Amniotic stem cell (primary cell): Measurements from ENCODE around the gene MAP3K6.

Experiments
- DNase-seq: peaks from one replicate; lab custom pipeline; 2025; lab: John Stamatoyannopoulos, UW

The MAP3K6 gene

GRCh38 chr1:27335506-27336422, 31.0 kb downstream of the MAP3K6 start:
- no peak for DNase-seq

- DNase-seq, result no peak
These were observed 33.0 kb downstream of the MAP3K6 start for GRCh38 chr1:27333717-27334279.

- no peak for DNase-seq
These were observed 34.1 kb downstream of the MAP3K6 start for GRCh38 chr1:27332536-27333281.

DNA sequence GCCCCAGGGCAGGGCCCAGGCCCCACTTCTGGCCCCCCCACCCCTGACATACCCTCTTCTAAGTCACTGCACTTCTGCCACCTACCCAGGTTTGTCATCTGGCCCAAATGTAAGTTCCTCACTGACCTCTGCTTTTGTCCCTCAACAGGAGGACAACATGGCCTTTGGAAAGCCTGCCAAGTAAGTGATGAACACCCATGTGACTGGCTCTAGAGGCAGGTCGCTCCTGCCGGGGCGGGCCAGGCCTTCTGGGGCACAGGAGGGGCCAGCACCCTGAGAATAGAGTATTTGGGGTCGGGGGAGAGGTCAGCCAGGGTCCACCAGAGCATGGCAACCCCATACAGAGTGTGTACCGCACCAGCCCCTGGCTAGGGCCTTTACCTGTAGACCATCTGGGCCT, 34.8 kb downstream of the MAP3K6 start:
- DNase-seq, result no peak

DNA sequence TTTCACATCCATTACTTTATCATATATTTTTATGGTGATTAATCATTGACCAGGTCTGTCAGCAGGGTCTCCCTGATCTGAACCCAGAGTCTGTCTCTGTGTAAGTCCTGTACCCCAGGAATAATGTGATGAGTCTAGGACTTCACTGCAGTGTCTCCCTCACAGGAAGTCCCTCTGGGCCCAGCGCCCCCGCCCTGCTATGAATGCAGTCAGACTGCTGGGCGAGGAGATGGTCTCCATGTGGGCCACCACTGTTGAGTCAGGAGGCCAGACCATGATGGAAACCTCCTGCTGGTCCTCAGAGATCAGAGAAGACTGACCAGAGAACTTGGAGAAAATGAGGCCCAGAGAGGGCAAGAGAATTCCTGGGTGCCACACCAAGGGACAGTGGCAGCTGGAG, 35.3 kb downstream of the MAP3K6 start:
- no peak for DNase-seq

- no peak for DNase-seq
These were observed 36.0 kb downstream of the MAP3K6 start for GRCh38 chr1:27330786-27331185.

GRCh38 chr1:27327964-27328363, 38.8 kb downstream of the MAP3K6 start:
- no peak for DNase-seq

DNA sequence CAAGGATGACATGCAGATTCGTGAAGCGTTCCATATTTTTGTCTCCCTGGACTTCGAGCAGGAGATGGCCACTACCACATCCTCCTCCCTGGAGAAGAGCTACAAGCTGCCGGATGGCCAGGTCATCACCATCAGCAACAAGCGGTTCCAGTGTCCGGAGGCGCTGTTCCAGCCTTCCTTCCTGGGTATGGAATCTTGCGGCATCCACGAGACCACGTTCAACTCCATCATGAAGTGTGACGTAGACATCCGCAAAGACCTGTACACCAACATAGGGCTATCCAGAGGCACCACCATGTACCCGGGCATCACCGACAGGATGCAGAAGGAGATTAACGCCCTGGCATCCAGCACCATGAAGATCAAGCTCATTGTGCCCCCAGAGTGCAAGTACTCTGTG, 41.5 kb downstream of the MAP3K6 start:
- no peak for DNase-seq

GRCh38 chr1:27322569-27323240, 44.1 kb downstream of the MAP3K6 start:
- DNase-seq, result no peak

GRCh38 chr1:27321813-27322568, 44.8 kb downstream of the MAP3K6 start, which contains the start of gene TMEM222:
TSS of gene TMEM222 (plus strand) at chr1:27322163. CDS start at chr1:27322198, 35 bp downstream.
- peak; percentile 94 for DNase-seq

DNA sequence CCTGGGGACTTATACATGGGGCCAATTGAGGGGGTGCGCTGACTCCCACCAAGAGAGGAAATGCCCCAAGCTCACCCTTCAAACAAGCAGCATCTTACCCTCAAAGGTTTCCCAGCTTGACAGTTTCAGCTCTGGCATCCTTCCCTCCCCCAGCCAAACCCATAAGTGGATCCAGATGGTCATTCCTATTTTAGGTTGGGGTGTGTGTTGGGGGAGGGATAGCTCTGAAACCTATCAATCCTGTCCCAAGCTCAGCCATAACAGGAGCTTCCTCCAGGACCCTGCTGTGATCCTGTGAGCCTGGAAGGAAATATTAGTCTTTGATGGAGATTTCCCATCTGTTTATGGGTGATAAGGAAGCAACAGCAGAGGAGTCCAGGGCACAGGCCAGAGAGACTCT, 48.2 kb downstream of the MAP3K6 start:
- no peak for DNase-seq

DNA sequence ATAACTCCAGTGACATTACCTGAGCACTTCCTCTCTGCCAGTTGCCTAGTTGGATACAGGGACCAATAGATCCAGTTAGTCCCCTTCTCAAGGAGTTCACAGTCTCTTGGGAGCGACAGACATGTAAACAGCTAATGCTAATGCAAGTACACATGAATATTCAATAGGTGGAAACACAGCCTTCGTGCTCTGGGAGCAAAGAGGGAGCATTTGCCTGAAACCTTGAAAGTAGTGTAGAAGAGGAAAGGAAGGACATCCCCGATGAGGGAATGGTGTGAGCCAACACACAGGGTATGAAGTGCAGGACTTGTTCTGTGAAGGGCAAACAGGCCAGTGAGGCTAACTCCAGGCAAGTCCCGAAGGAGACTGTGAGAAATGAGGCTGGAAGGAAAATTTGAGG, 48.6 kb downstream of the MAP3K6 start:
- DNase-seq, result no peak

DNA sequence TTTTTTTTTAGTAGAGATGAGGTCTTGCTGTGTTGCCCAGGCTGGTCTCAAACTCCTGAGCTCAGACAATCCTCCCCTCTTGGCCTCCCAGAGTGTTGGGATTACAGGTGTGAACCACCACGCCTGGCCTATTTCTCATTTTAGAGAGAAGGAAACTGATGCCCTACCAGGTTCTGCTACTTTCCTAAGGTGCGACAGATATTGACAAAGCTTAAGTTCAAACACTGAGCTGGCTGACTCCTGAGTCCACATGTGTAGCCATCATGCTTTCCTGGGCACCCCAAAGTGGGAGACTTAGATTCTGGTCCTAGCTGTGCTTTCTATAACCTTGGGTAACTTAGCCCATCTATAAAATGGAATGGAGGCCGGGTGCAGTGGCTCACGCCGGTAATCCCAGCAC, 49.9 kb downstream of the MAP3K6 start:
- DNase-seq, result no peak

- DNase-seq, result no peak
These were observed 52.0 kb downstream of the MAP3K6 start for GRCh38 chr1:27314737-27315136.

GRCh38 chr1:27314169-27314568, 52.6 kb downstream of the MAP3K6 start:
- no peak for DNase-seq

DNA sequence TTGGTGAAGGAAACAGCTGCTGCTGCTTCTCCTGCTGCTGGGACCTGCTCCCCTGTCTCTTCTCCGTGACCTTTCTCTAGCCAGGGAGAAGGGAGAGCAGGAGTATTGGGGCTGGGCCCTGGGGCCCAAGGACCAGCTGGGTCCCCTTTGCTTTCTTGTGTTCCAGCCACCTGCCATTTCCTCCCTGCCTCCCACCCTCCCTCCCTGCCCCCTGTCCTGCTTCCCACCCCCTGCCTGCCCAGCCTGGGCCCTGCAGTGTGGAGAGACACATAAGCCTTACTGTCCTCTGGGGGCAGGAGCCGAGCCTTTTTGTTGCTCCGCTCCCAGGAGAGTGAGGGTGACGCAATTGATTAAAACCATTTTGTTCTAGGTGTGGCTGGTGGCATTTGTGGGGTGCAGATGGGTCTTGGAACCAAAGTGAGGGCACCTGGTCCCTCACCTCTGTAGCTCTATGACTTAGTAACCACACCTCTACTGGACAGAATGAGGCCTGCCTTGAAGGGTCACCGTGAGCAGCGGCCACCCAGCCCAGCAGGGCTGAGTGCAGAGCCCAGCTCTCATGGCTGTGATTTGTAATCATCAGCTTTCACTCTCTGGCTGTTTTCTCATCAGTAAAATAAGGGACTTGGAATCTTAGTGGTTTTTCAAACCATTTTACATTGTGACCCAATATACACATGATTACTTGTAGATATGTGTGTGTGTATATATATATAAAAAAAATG, 58.7 kb downstream of the MAP3K6 start:
- no peak for DNase-seq

- DNase-seq, result no peak
These were observed 59.6 kb downstream of the MAP3K6 start for GRCh38 chr1:27306892-27307761.

GRCh38 chr1:27306071-27306470, 60.7 kb downstream of the MAP3K6 start:
- DNase-seq, result no peak
